Endothelial cell of umbilical vein (primary cell): ENCODE results near the gene MOGAT1. TPM values are rescaled to one million over a fixed set of nuclear protein-coding genes. Genes with fewer than 3 reads are reported as not detected.

Experiments used
- BruUV-seq: library from RNA; stranded (reverse); fragments of 400-500 nt; replicated peaks from 2 replicates; lab custom pipeline; 2021; lab: Mats Ljungman, UMichigan
- CTCF ChIA-PET: fragments of 300-600, 350-600 bp; sonication (Branson Sonifier 250); formaldehyde crosslinking; loops from one replicate; lab custom pipeline; 2021; ENCODE audit warnings: antibody characterized with exemption, inconsistent platforms; lab: Charles Lee
- POLR2A ChIA-PET: fragments of 300-600, 350-600 bp; sonication (Branson Sonifier 250); formaldehyde crosslinking; loops from one replicate; lab custom pipeline; 2021; ENCODE audit warnings: antibody characterized with exemption, inconsistent platforms; lab: Charles Lee
- DNase-seq: peaks from one replicate; pipeline ENCODE4 v3.0.0-alpha.2; 2011; ENCODE audit warnings: low read depth, low spot score
- FAIRE-seq: peaks from 2 replicates; lab custom pipeline; 2011; peaks lifted over from hg19 to GRCh38; lab: Jason Lieb, UNC
- H2AFZ ChIP-seq: 2 replicates; pipeline ENCODE4 v1.6.0; 2012; ENCODE audit warnings: low read depth, low read length, control low read depth, inconsistent platforms
- H3K27ac ChIP-seq: 2 replicates; pipeline ENCODE4 v1.5.1; 2011; ENCODE audit warnings: low read depth, mild to moderate bottlenecking, control low read depth, low read length, moderate library complexity; ENCODE audit not compliant: insufficient read depth
- H3K27me3 ChIP-seq, 2 experiments: 2 replicates each; pipeline versions ENCODE4 v1.6.0 to v1.6.1; 2011; ENCODE audit warnings: low read length in 2 of 2, mixed read lengths in 1 of 2; ENCODE audit not compliant: control insufficient read depth in 2 of 2, insufficient read depth in 2 of 2
- H3K36me3 ChIP-seq, 2 experiments: 2 replicates in 1 of 2; 3 replicates in 1 of 2; pipeline ENCODE4 v1.5.1; 2011; ENCODE audit warnings: low read length in 2 of 2, mild to moderate bottlenecking in 1 of 2, moderate library complexity in 1 of 2; ENCODE audit not compliant: control insufficient read depth in 2 of 2, insufficient read depth in 2 of 2; ENCODE audit errors: extremely low read depth in 1 of 2
- H3K4me1 ChIP-seq: 3 replicates; pipeline ENCODE4 v1.5.1; 2011; ENCODE audit warnings: mild to moderate bottlenecking, low read length; ENCODE audit not compliant: control insufficient read depth, insufficient read depth; ENCODE audit errors: extremely low read depth
- H3K4me2 ChIP-seq: 2 replicates; pipeline ENCODE4 v1.6.1; 2011; ENCODE audit warnings: low read length, control low read depth, mixed read lengths; ENCODE audit not compliant: insufficient read depth
- H3K4me3 ChIP-seq, 3 experiments: fragments of 200-600 bp in 1 of 3; sonication (generic), shearing (Covaris generic) in 1 of 3; replicated peaks in 1 of 3; 2 replicates each; pipeline ENCODE4 v1.5.1; 2011 to 2016; ENCODE audit warnings: control low read depth in 3 of 3, low read length in 3 of 3, mild to moderate bottlenecking in 2 of 3, inconsistent platforms in 1 of 3, low read depth in 1 of 3, moderate library complexity in 1 of 3; ENCODE audit not compliant: insufficient read depth in 1 of 3
- H3K79me2 ChIP-seq: 2 replicates; pipeline ENCODE4 v1.6.0; 2012; ENCODE audit warnings: low read length, inconsistent platforms; ENCODE audit not compliant: control insufficient read depth, insufficient read depth
- H3K9ac ChIP-seq: replicated peaks from 2 replicates; pipeline ENCODE3; 2011; ENCODE audit warnings: low read length, control low read depth; ENCODE audit not compliant: insufficient read depth; ENCODE audit errors: extremely low read depth
- H3K9me1 ChIP-seq: replicated peaks from 3 replicates; pipeline ENCODE4 v1.6.0; 2011; ENCODE audit warnings: mild to moderate bottlenecking, low read length; ENCODE audit not compliant: control insufficient read depth, insufficient read depth; ENCODE audit errors: extremely low read depth
- H3K9me3 ChIP-seq: replicated peaks from 2 replicates; pipeline ENCODE4 v1.5.1; 2012; ENCODE audit warnings: low read length, inconsistent platforms; ENCODE audit not compliant: control insufficient read depth, insufficient read depth
- H4K20me1 ChIP-seq: replicated peaks from 2 replicates; pipeline ENCODE3; 2011; ENCODE audit warnings: mild to moderate bottlenecking, low read length; ENCODE audit not compliant: control insufficient read depth, insufficient read depth; ENCODE audit errors: extremely low read depth
- CTCF ChIP-seq, 2 donors: IDR thresholded peaks; 1 replicate in 1 of 2; 2 replicates in 1 of 2; pipeline ENCODE4 v1.5.1; 2011; ENCODE audit warnings: low read length in 2 of 2, mild to moderate bottlenecking in 2 of 2, moderate library complexity in 2 of 2, control low read depth in 1 of 2, inconsistent platforms in 1 of 2, low read depth in 1 of 2; ENCODE audit not compliant: insufficient read depth in 1 of 2; ENCODE audit errors: extremely low read depth in 1 of 2
- EZH2 ChIP-seq: IDR thresholded peaks from 2 replicates; pipeline ENCODE4 v1.6.1; 2012; ENCODE audit warnings: borderline replicate concordance, low read depth, mild to moderate bottlenecking, moderate library complexity, low read length, inconsistent platforms; ENCODE audit not compliant: severe bottlenecking
- GATA2 ChIP-seq: IDR thresholded peaks from 2 replicates; pipeline ENCODE4 v1.7.0; 2011; ENCODE audit warnings: low read depth, mild to moderate bottlenecking, moderate library complexity, mixed read lengths, low read length; ENCODE audit not compliant: insufficient read length, insufficient read depth
- JUN ChIP-seq: IDR thresholded peaks from 2 replicates; pipeline ENCODE4 v1.6.1; 2011; ENCODE audit warnings: borderline replicate concordance, low read depth; ENCODE audit not compliant: insufficient read length, insufficient read depth
- MYC ChIP-seq: IDR thresholded peaks from one replicate; pipeline ENCODE4 v1.6.1; 2011; ENCODE audit warnings: mild to moderate bottlenecking, low read depth, low read length
- POLR2AphosphoS5 ChIP-seq: IDR thresholded peaks from 2 replicates; pipeline ENCODE4 v1.6.1; 2012; ENCODE audit warnings: low read depth, mild to moderate bottlenecking, control low read depth, low read length, moderate library complexity; ENCODE audit not compliant: insufficient read depth
- dilution Hi-C: fragments of 300-500 bp; cut with MboI; formaldehyde crosslinking; loops from one replicate; pipeline ENCODE4 v1.15.0; 2019; ENCODE audit warnings: low sequenced_read_pairs; ENCODE audit not compliant: extremely low pct_ligation_motif_present
- intact Hi-C: fragments of 100-400 bp; cut with micrococcal nuclease; formaldehyde crosslinking; loops from one replicate; pipeline ENCODE4 v1.10.0; 2022
- polyA plus RNA-seq, 4 experiments: library from polyadenylated mRNA; depleted of rRNA in 3 of 4; stranded (reverse) in 3 of 4; unstranded in 1 of 4; fragments of >200 nt; gene quantifications; 2 replicates each; pipeline versions ENCODE4 v1.2.1 to v1.2.3, GENCODE V29; 2011 to 2012; ENCODE audit warnings: missing spikeins in 1 of 4
- total RNA-seq: library from RNA; stranded (reverse); gene quantifications from 2 replicates; pipeline ENCODE4 v1.2.3, GENCODE V29; 2021

The MOGAT1 gene
- total and polyA plus RNA-seq, 2 donors (not counting 3 experiments of a cell fraction or from before 2014, with no cell fraction given), result not detected

- H3K79me2 ChIP-seq, result no peaks in the 10 kb centered on the region
- no peak overlapping the region for H2AFZ ChIP-seq
- H3K4me3 ChIP-seq, result no peak overlapping the region
- H3K9ac ChIP-seq, result no peak overlapping the region
- intact Hi-C loops (no loop called here), dilution Hi-C loops (no loop called here)
- no peak overlapping the region for H3K27ac ChIP-seq
- H3K27me3 ChIP-seq, result no peaks in the 10 kb centered on the region
- no peaks in the 10 kb centered on the region for H3K36me3 ChIP-seq
- no TSS peak for BruUV-seq
- FAIRE-seq, result no peak
- H3K4me1 ChIP-seq, result peaks cover 5% of the 10 kb centered on the region
- H3K9me1 ChIP-seq, result no peaks in the 10 kb centered on the region
- CTCF ChIA-PET, result interaction anchor here (1.3 to 3.0 kb wide), 2 partner anchors 187 to 189 kb away, joined by 3 to 8 read pairs; no protein-coding TSS in a partner anchor
- DNase-seq, result no peak
- no peak overlapping the region for H3K4me2 ChIP-seq
- POLR2A ChIA-PET, result no interaction called here
- no peaks in the 10 kb centered on the region for H4K20me1 ChIP-seq
- no peaks in the 10 kb centered on the region for H3K9me3 ChIP-seq
- TF ChIP-seq JUN, result no peak
- TF ChIP-seq GATA2, result no peak
- TF ChIP-seq CTCF (IDR thresholded peaks at IDR 0.05; ENCODE audit: extremely low read depth in 1 of 2, insufficient read depth in 1 of 2, low read depth in 1 of 2, low read length in 2 of 2), result no peak
- no peak for TF ChIP-seq MYC
- no peak for TF ChIP-seq POLR2AphosphoS5
- TF ChIP-seq EZH2, result no peak
These were observed 43.1 kb downstream of the MOGAT1 start for GRCh38 chr2:222714361-222715241.
